ENCODE data around the gene MAP4K2.

MAP4K2 gene

GRCh38 chr11:64790205-64791095, 12.6 kb downstream of the MAP4K2 start:
- DNase-seq = no peak

- DNase-seq = no peak
Observed at GRCh38 chr11:64789331-64790204, 13.4 kb downstream of the MAP4K2 start.

GRCh38 chr11:64788321-64789215, 14.4 kb downstream of the MAP4K2 start:
- DNase-seq = no peak

- peak in 2 of 4 experiments; percentile 31 to 33 for DNase-seq
Observed at GRCh38 chr11:64787526-64788320, 15.3 kb downstream of the MAP4K2 start.

- no peak for DNase-seq
Observed at GRCh38 chr11:64786308-64786707, 16.7 kb downstream of the MAP4K2 start.

- DNase-seq = no peak
Observed at GRCh38 chr11:64784813-64785581, 18.0 kb downstream of the MAP4K2 start.

GRCh38 chr11:64778473-64779298, 24.3 kb downstream of the MAP4K2 start, which contains the start of gene SF1:
Gene SF1, minus strand, starts transcription at chr11:64778542. Its CDS starts 150 bp downstream, at chr11:64778392.
- DNase-seq = peak; percentile 97 to 100 (median 98)

GRCh38 chr11:64778223-64778472, 24.9 kb downstream of the MAP4K2 start:
- no peak for DNase-seq

- DNase-seq = peak; percentile 68 to 82 (median 77)
Observed at GRCh38 chr11:64777449-64778222, 25.4 kb downstream of the MAP4K2 start.

GRCh38 chr11:64776875-64777274, 26.1 kb downstream of the MAP4K2 start:
- no peak for DNase-seq

GRCh38 chr11:64776425-64776824, 26.6 kb downstream of the MAP4K2 start:
- no peak for DNase-seq

- no peak for DNase-seq
Observed at GRCh38 chr11:64774144-64774543, 28.9 kb downstream of the MAP4K2 start.

GRCh38 chr11:64772303-64773018, 30.6 kb downstream of the MAP4K2 start:
- no peak for DNase-seq

GRCh38 chr11:64771861-64772260, 31.2 kb downstream of the MAP4K2 start:
- DNase-seq = no peak

GRCh38 chr11:64770120-64770519, 32.9 kb downstream of the MAP4K2 start:
- no peak for DNase-seq

- no peak for DNase-seq
Observed at GRCh38 chr11:64769283-64769682, 33.7 kb downstream of the MAP4K2 start.

GRCh38 chr11:64768300-64768694, 34.7 kb downstream of the MAP4K2 start:
- no peak for DNase-seq
